SW 1271 (cell line): ENCODE results near the gene DBNL.
"Not testable (repeated sequence)": the region's sequence is repeated elsewhere in the genome, so short reads cannot be mapped to it uniquely, and the experiment has no call there.

Experiments used
- DNase-seq, 2 experiments: peaks; one replicate each; lab custom pipeline; 2025; lab: John Stamatoyannopoulos, UW

DBNL gene

DNA sequence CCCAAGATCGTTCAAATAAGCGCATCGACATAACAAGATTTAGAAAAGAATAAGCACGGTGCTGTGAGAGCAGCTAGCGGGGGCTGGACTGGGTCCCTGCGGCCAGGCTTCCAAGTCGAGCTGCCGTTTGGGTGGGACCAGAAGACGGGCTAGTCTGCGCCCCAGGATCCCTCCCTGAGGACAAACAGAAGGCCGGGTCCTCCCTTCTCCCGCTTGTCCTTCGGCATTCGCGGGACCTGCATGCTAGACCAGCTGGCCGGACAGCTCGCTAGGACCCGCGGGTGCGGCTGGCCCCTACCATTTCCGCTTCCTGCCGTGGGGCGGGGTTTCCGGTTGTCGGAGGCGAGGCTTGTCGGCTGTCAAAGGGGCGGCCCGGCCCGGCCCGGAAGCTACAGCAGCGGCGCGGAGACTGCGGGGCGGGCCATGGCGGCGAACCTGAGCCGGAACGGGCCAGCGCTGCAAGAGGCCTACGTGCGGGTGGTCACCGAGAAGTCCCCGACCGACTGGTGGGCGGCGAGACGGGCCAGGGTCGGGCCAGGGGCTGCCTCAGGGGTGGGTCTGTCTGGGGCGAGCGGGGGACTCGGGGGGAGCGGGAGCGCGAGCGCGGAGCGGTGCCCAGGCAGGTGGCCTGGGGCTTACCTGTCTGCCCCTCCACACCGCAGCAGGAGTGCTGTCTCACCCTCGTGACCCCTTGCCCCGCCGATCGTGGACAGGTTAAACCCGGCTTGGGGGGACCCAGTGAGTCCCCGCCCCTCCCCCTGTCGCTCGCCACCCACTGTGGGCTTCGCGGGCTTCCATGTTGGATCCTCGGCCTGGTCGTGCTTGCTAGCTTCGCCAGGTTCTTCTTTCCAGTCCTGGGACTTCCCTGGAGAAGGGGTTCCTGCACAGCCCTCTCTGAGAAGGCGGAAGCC, at the start of gene DBNL:
Gene DBNL (plus strand): TSS at position 388 of the 911 bp plus-strand sequence. CDS start 36 bp downstream, at position 424.
- DNase-seq = peak; percentile 78 to 88

DNA sequence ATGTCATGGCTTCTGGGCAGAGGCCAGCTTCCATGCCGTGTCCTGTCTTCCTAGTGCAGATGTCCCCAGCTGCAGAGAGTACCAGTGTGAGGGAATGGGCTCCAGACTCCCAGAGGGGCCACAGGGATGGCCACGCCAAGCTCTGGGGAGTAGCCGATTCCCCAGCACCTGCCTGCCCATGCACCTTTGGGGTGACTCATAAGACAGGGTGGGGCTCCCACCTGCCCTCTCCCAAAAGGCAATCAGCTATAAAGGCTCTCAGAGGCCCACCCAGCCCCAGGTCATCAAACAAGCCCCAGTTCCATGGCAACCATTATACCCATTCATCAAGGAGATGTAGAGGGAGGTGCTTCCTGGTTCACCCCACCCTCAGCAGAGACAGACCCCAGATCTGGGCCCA, 47.0 kb upstream of the DBNL start, which contains the start of gene SPDYE1:
Gene SPDYE1 (plus strand): TSS at position 366 of the 400 bp plus-strand sequence. CDS start 2,053 bp downstream, outside the sequence.
- not testable (repeated sequence) for DNase-seq

DNA sequence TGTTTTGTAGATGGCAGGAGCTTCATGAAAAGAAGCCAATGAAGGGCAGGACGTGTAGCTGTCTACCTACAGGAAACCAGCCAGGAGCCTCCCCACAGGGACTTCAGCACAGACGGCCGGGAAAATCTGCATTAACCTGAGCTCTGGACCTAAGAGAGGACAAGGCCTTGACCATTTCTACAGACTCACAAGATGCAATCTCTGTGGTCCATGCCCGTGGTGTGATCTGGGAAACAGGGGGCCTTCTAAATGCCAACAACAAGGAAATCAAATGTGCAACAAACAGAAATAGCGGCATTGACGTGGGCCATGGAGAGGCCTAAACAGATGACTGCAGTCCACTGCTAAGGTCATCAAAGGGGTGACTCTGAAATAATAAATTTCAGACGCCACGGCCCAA, 32.4 kb upstream of the DBNL start:
- not testable (repeated sequence) for DNase-seq

DNA sequence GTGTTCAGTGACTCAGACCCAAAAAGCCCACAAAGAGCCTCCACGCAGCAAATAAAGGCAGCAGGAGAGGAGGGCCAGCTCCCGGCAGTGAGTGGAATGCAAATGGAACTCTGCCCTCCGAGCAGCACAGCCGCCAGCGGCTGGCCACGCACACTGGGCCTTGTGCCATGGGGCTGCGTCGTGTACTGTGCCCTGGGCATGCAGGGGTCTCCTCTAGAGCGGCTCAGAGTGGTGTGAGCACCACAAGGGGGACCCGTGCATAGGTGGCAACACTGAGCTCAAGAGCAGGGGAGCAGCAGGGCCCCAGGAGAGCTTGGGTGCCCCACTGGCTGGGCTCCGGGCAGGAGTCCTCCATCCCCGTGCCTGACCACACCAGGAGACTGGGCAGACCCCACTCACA, 29.4 kb upstream of the DBNL start:
- not testable (repeated sequence) for DNase-seq

DNA sequence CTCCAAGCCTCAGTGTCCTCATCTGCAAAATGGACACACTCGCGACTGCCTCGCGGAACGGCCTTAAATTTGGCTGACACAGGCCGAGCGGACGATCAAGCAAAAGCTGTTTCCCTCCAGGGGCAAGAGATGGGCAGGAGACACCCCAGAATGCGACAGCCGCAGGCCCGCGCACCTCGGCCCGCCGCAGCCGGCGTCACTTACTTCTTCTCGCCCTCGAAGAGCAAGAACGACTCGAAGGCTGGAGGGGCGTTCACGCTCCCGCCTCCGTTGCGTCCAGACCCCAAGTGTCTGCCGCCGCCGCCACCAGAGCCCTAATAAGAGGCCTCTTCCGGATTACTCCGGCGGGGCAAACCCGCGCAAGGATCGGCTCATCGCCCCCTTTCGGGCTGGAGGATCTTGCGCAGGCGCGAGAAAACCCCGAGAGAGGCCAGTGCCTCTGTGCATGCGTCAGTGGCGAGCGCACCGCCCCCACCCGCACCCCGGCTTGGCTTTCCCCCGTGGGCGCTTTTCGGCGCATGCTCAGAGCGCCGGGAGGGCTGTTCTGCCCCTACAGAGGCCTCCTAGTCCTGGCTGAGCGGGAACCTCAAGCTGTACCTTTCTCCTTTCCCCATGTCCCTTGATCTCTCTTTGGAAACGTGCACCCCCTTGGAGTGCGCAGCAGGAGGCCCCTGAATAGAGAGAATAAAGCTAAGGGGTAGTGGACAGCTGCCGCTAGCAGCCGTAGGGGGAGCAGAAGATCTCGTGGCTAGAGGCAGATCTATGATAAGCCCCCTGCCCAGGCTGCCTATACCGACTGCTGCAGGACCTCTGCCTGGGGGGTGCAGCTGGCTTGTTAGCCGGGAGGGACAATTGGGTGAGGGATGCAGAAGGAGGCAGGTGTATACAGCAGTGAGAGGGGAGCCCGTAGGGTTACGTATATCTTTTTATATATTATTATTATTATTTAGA, 25.4 kb upstream of the DBNL start:
- DNase-seq = peak; percentile 87 to 88

DNA sequence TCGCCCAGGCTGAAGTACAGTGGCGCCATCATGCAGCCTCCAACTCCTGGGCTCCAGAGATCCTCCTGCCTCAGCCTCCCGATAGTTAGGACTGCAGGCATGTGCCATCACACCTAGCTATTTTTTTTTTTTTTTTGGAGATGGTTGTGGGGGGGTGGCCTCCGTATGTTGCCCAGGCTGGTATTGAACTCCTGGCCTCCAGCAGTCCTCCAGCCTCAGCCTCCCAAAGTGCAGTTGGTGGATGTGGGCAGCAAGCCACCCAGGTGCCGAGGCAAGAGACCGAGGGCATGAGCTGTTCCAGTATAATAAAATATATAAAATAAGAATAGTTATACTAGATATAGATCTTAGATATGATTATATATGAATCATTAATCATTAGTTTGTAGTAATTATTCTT, 24.7 kb upstream of the DBNL start:
- DNase-seq = not testable (repeated sequence)

DNA sequence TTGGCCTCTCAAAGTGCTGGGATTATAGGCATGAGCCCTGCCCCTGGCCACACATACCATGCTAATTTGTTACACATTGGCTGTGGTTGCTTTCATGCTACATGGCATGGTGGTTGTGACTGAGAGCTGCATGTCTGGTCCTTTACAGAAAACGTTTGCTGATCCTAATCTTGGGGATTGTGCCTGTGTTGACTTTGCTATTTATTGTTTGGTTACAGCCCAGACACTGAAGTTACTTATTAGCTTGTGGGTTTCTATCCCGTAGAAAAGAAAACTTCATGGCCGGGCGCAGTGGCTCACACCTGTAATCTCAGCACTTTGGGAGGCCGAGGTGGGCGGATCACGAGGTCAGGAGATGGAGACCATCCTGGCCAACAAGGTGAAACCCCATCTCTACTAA, 22.4 kb upstream of the DBNL start:
- not testable (repeated sequence) for DNase-seq

DNA sequence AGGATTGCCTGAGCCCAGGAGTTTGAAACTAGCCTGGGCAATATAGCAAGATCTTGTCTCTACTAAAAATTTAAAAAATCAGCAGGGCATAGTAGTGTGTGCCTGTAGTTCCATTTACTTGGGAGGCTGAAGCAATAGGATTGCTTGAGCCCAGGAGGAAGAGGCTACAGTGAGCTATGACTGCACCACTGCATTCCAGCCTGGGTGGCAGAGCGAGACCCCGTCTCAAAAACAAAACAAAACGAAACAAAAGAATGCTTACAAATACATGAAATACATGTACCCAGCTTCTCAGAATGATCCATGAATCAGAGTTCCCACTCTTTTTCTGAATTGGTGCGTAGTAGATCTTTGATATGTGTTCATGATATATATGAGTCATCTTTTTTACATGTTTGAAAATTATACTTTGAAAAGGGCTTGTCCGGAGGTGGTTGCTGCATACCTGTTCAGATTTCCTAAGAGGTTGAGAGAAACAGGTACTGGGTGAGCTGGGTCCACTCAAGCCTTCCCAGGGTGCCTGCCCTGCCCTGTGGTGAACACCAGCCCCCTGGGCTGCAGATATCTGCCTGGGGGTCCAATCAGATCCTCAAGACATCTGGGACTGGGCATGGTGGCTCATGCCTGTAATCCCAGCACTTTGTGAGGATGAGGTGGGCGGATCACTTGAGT, 21.6 kb upstream of the DBNL start:
- not testable (repeated sequence) for DNase-seq

DNA sequence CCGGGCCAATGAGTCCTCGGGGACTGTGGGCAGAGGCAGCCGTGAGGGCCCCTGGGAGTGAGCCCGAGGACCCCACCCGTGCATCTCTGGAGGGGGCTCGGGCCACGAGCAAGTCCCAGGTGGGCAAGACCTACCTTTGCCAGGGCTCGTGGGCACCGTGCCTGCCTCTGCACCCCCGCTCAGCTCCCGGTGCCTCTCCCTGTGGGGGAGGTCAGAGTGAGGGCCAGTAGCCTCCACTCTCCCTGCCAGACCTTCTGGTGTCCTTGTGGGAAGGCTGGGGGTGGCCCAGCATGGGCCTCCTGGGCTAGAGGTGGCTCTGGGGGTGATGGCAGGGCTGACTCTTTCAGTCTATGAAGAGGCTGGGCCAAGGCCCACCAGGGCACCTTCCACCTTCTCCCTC, 15.1 kb upstream of the DBNL start:
- not testable (repeated sequence) for DNase-seq

DNA sequence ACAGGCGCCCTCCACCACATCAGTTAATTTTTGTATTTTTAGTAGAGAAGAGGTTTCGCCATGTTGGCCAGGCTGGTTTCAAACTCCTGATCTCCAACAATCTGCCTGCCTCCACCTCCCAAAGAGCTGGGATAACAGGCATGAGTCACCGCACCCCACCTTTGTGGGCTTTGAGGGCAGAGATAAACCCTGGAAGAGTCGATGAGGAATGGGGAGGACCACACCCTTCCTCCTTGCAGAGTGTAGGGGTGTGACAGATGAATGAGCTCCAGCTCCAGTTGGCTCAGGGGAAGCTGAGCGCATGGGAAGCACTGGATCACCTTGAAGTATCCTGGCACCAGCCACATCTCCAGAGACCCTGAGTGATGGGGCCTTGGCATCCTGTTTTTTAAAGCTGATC, 14.5 kb upstream of the DBNL start:
- DNase-seq = not testable (repeated sequence)

DNA sequence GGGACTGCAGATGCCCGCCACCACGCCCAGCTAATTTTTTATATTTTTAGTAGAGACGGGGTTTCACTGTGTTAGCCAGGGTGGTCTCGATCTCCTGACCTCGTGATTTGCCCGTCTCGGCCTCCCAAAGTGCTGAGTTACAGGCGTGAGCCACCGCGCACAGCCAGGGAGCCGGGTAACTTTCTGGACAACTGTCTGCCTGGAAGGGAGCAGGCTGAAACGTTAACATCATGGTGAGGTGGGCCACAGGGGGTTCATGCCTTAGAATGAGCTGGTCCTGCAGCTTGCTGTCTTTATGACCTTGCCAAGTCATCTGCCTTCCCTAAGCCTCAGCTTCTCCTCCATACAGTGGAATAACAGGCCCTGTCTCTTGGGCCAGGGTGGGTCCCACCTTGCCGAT, 13.2 kb upstream of the DBNL start:
- not testable (repeated sequence) for DNase-seq

DNA sequence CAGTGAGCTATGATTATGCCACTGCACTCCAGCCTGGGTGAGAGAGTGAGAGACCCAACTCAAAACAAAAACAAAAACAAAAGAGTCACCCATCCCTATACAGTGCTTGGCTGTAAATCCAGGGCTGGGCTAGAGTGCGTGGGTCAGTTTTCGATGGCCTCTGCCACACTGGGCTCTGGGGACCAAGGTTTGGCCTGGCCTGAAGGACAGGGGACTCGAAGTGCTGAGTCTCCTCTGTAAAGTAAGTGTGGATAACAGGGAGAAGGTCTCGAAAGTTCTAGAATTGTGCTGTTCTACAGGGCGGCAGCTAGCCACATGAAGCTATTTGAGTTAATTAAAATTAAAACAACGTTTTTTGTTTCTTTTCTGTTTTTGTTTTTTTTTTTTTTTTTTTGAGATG, 12.5 kb upstream of the DBNL start:
- not testable (repeated sequence) for DNase-seq

DNA sequence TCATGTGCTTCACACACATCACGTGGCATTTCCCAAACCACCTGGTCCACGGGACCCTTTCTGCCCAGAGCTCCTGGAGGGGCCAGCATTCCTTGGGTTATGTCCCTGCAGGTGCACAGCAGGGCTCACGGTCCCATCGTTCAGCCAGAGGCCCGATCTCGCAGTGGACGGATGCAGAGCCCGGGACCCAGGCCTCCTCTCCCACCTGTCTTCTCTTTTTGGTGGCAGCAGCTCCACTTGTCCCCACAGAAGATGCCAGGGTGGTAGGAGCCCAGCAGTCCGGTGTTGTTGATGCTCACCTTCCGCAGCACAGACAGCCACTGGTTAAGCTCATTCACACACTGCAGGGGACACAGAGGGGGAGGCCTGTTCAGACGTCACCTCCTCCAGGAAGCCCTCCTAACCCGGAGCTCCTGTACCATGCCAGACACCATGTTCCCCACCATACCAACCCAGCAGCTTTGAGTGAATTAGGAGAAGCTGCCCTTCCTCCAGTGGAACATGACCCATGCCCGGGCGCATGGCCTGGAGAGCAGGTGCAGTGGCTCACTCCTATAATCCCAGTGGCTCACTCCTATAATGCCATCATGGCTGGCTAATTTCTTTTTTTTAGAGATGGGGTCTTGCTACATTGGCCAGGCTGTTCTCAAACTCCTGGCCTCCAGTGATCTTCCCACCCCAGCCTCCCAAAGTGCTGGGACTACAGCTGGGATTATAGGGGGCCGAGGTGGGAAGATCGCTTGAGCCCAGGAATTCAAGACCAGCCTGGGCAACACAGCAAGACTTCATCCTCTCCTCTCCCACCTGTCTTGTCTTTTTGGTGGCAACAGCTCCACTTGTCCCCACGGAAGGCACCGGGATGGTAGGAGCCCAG, 10.3 kb upstream of the DBNL start:
- DNase-seq = not testable (repeated sequence)

DNA sequence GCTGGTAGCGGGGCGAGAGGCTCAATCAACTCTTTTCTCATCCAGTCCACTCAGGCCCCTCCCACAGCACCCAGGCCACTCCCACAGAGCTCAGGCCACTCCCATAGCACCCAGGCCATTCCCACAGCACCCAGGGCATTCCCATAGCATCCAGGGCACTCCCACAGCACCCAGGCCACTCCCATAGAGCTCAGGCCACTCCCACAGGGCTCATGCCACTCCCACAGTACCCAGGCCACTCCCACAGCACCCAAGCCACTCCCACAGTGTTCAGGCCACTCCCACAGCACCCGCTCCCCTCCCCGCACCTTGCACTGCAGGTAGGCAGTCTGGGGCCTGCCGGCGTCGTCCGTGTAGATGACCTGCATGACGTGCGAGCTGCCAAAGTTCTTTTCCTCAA, 8.1 kb upstream of the DBNL start:
- DNase-seq = peak in 1 of 2 experiments; percentile 5

DNA sequence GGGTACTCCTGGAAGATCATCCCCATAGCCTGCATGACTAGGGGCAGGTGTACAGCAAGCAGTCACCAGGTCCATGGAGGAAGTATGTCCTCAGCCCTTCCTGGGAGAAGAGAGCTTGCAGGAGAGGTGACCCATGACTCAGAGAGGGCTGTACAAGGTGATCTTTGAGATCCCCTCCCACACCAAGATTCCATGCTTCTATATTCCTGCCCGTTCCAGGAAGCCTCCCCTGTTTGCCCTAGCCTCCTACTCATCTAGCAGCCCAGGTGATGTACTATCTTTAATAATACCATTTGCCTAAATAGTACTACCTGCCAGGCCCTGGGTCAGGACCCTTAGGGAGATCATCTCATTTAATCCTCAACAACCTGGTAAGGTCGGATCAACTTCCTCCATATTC, 6.6 kb upstream of the DBNL start:
- DNase-seq = not testable (repeated sequence)

DNA sequence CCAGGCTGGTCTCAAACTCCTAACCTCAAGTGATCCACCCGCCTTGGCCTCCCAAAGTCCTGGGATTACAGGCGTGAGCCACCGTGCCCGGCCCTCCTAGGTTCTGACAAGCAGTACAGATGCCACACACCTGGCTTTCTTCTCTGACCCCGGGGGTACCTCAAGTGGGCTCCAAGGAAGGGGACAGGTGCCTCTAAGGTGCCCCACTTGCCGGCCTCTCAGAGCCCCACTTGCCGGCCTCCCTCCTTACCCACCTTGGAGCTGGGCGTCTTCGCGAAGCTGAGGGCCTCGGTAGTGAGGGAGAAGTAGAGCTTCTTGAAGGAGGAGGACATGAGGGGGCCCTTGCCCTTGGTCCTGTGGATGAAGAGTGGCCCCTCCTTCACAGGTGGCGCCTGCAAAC, 5.9 kb upstream of the DBNL start:
- not testable (repeated sequence) for DNase-seq

DNA sequence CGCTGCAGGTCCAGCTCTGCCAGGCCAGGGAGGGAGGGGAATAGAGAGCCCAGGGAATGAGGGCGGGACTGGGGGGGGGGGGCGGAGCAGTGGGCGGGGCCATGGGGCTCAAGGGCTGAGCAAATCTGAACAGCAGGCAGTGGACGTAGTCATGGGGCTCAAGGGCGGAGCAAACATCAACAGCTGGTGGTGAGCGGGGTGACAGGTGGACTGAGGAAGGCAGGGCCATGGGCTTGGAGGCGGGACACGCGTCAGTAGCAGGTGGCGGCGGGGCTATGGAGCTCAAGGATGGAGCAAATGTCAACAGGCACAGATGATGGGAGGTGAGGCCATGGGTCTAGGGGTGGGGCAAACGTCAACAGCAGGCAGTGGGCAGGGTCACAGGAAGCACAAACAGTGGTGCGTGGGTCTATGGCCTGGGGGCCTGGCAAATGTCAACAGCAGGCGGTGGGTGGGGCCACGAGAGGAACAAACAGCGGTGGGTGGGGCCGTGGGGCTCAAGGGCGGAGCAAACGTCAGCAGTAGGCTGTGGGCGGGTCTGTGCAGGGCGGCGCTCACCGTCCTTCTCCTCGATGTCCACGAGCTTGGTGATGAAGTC, 5.4 kb upstream of the DBNL start:
- peak in 1 of 2 experiments; percentile 47 for DNase-seq

DNA sequence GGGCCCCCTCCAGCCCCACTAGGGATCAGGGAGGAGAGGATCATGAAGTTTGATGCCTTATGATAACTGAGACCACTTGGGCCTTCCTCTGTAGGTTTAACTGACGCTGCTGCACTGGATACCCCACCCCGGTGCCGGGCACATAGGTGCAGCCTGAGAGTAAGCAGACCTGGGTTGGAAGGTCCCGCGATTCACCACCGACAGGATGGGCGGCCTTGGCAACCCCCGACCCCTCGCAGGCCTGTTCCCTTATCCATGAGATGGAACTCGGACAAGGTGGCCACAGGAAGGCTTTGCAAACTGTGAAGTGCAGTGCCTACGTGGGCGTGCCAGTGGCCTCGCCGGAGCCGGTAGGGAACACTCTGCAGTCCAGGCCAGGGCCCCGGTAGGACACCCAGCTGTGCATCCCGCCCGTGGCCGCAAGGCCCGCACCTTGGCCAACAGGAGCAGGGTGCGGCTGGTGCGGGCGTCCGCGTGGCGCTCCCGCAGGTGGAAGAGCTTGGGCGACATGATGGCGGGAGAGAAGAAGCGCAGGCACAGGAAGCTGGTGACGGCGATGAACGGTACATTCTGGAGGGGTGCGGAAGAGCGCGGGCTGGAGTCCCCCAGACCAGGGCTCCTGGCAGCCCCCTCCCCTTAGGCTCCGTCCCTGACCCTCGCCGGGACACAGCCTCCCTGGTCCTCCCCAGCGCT, 4.6 kb upstream of the DBNL start:
- not testable (repeated sequence) for DNase-seq

DNA sequence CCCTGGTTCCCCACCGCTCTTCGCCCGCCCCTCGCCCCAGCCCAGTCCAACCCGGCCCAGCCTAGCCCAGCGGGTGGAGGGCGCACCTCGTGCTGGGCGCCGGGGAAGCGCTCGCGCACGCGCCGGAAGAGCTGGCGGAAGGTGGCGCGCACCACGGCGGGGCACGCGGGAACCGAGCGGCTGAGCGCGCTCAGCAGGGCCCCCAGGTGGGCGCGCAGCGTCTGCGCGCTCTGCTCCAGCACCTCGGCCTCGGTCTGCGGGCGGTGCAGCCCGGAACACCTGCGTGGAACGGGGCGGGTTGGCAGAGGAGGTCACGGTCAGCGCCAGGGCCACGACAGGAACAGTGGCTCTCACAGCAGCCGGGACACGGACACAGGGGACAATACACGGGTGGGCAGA, 4.0 kb upstream of the DBNL start:
- DNase-seq = not testable (repeated sequence)

DNA sequence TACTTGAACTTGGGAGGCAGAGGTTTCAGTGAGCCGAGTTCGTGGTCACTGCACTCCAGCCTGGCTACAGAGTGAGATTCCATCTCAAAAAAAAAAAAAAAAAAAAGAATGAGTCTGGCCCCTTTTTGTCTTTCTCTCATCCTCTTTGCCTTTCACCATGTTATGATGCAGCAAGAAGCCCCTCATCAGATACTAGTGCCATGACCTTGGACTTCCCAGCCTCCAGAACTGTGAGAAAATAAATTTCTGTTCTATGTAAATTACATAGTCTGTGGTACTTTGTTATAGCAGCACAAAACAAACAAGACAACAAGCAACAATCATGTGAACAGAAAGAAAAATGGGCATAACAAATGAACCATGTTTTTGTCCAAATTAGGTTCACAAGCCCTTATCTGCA, 2.3 kb upstream of the DBNL start:
- DNase-seq = no peak
